NCI-H128 (cell line): Measurements from ENCODE around the gene UBE2S.
"Not testable (repeated sequence)": the region's sequence is repeated elsewhere in the genome, so short reads cannot be mapped to it uniquely, and the experiment has no call there.

Source experiments
- DNase-seq: peaks from one replicate; lab custom pipeline; 2025; ENCODE audit not compliant: unreplicated experiment; lab: John Stamatoyannopoulos, UW

The UBE2S gene

GRCh38 chr19:55406826-55407549 is 600 bp downstream of the UBE2S start:
- DNase-seq, result no peak

- DNase-seq, result no peak
Observed at GRCh38 chr19:55406091-55406825, 1.3 kb downstream of the UBE2S start.

GRCh38 chr19:55405638-55406037 is 1.9 kb downstream of the UBE2S start:
- no peak for DNase-seq

GRCh38 chr19:55402509-55402908 is 5.1 kb downstream of the UBE2S start:
- DNase-seq, result no peak

- not testable (repeated sequence) for DNase-seq
Observed at GRCh38 chr19:55401390-55401789, 6.2 kb downstream of the UBE2S start.

- DNase-seq, result no peak
Observed at GRCh38 chr19:55400281-55401087, 7.1 kb downstream of the UBE2S start.

GRCh38 chr19:55398200-55398925 is 9.2 kb downstream of the UBE2S start:
- no peak for DNase-seq

GRCh38 chr19:55392820-55393761 is 14.5 kb downstream of the UBE2S start:
- no peak for DNase-seq

GRCh38 chr19:55391702-55392615 is 15.6 kb downstream of the UBE2S start:
- DNase-seq, result no peak

- no peak for DNase-seq
Observed at GRCh38 chr19:55391191-55391670, 16.4 kb downstream of the UBE2S start.

GRCh38 chr19:55390461-55390880 is 17.1 kb downstream of the UBE2S start:
- no peak for DNase-seq

- no peak for DNase-seq
Observed at GRCh38 chr19:55389386-55390317, 17.9 kb downstream of the UBE2S start.

- DNase-seq, result no peak
Observed at GRCh38 chr19:55387736-55388497, 19.7 kb downstream of the UBE2S start.

- DNase-seq, result no peak
Observed at GRCh38 chr19:55386493-55386971, 21.1 kb downstream of the UBE2S start.

- peak; percentile 99 for DNase-seq
Observed at GRCh38 chr19:55385724-55386492, 21.7 kb downstream of the UBE2S start, which contains the start of gene RPL28. TSS of gene RPL28 (plus strand) at chr19:55385932. CDS start at chr19:55386358, 426 bp downstream.
